Liver (tissue), 9 donors: Measurements from ENCODE around the gene CARM1. TPM values are rescaled to one million over a fixed set of nuclear protein-coding genes. Genes with fewer than 3 reads are reported as not detected.

ENCODE experiments used
- DNase-seq: peaks from one replicate; pipeline ENCODE4 v3.0.0-alpha.2; 2017; ENCODE audit warnings: low spot score
- H3K27ac ChIP-seq, 2 donors: one replicate each; pipeline ENCODE4 v1.7.0; 2013; ENCODE audit warnings: inconsistent platforms in 2 of 2, low read length in 2 of 2, control low read depth in 1 of 2, low read depth in 1 of 2, mild to moderate bottlenecking in 1 of 2
- H3K27me3 ChIP-seq, 4 donors: one replicate each; pipeline versions ENCODE4 v1.6.1 to v1.7.0; 2013; ENCODE audit warnings: low read length in 3 of 4, inconsistent platforms in 1 of 4, mild to moderate bottlenecking in 1 of 4, moderate library complexity in 1 of 4; ENCODE audit not compliant: control insufficient read depth in 4 of 4, insufficient read depth in 4 of 4
- H3K36me3 ChIP-seq, 4 donors: one replicate each; pipeline versions ENCODE4 v1.6.1 to v1.7.0; 2013; ENCODE audit warnings: low read length in 3 of 4, mild to moderate bottlenecking in 3 of 4, low read depth in 1 of 4, moderate library complexity in 1 of 4; ENCODE audit not compliant: control insufficient read depth in 4 of 4, insufficient read depth in 3 of 4
- H3K4me1 ChIP-seq, 4 donors: one replicate each; pipeline versions ENCODE4 v1.6.1 to v1.7.0; 2013; ENCODE audit warnings: low read length in 3 of 4, mild to moderate bottlenecking in 3 of 4, moderate library complexity in 1 of 4; ENCODE audit not compliant: control insufficient read depth in 4 of 4, insufficient read depth in 4 of 4
- H3K4me3 ChIP-seq, 3 donors: one replicate each; pipeline versions ENCODE4 v1.6.1 to v1.7.0; 2013; ENCODE audit warnings: low read length in 3 of 3, control low read depth in 1 of 3, low read depth in 1 of 3, mild to moderate bottlenecking in 1 of 3
- H3K9ac ChIP-seq, 2 donors: one replicate each; pipeline ENCODE4 v1.7.0; 2013; ENCODE audit warnings: low read length in 2 of 2, mild to moderate bottlenecking in 2 of 2, moderate library complexity in 2 of 2, control low read depth in 1 of 2, low read depth in 1 of 2
- H3K9me3 ChIP-seq, 4 donors: one replicate each; pipeline versions ENCODE4 v1.6.1 to v1.7.0; 2013; ENCODE audit warnings: low read length in 3 of 4; ENCODE audit not compliant: control insufficient read depth in 4 of 4
- EGR1 ChIP-seq, 2 donors: IDR thresholded peaks; 2 replicates each; pipeline ENCODE4 v1.6.1; 2016 to 2018; ENCODE audit warnings: antibody characterized with exemption in 2 of 2, low read depth in 2 of 2
- FOXA1 ChIP-seq: IDR thresholded peaks from 2 replicates; pipeline ENCODE4 v1.6.1; 2016; ENCODE audit warnings: antibody characterized with exemption
- FOXA2 ChIP-seq: IDR thresholded peaks from 2 replicates; pipeline ENCODE4 v1.6.1; 2016; ENCODE audit warnings: antibody characterized with exemption
- GABPA ChIP-seq, 2 donors: IDR thresholded peaks in 1 of 2; conservative IDR thresholded peaks in 1 of 2; 2 replicates each; pipeline ENCODE4 v1.6.1; 2016; ENCODE audit warnings: antibody characterized with exemption in 2 of 2, mild to moderate bottlenecking in 1 of 2, moderate library complexity in 1 of 2
- HNF4A ChIP-seq, 2 donors: conservative IDR thresholded peaks; 2 replicates each; pipeline ENCODE4 v1.6.1; 2016; ENCODE audit warnings: antibody characterized with exemption in 2 of 2, mild to moderate bottlenecking in 2 of 2
- HNF4G ChIP-seq: IDR thresholded peaks from 2 replicates; pipeline ENCODE4 v1.6.1; 2016; ENCODE audit warnings: antibody characterized with exemption
- JUND ChIP-seq, 2 donors: IDR thresholded peaks; 2 replicates each; pipeline ENCODE4 v1.6.1; 2016; ENCODE audit warnings: antibody characterized with exemption in 2 of 2
- NR2F2 ChIP-seq: IDR thresholded peaks from 2 replicates; pipeline ENCODE4 v1.6.1; 2016; ENCODE audit warnings: antibody characterized with exemption
- RAD21 ChIP-seq, 2 donors: IDR thresholded peaks; 2 replicates each; pipeline ENCODE4 v1.6.1; 2016; ENCODE audit warnings: antibody characterized with exemption in 2 of 2, mild to moderate bottlenecking in 2 of 2
- RXRA ChIP-seq, 2 donors: IDR thresholded peaks; 2 replicates each; pipeline ENCODE4 v1.6.1; 2017 to 2018; ENCODE audit warnings: antibody characterized with exemption in 2 of 2, mild to moderate bottlenecking in 1 of 2
- SP1 ChIP-seq: IDR thresholded peaks from 2 replicates; pipeline ENCODE4 v1.6.1; 2018; ENCODE audit warnings: antibody characterized with exemption, mild to moderate bottlenecking
- TAF1 ChIP-seq: conservative IDR thresholded peaks from 2 replicates; pipeline ENCODE4 v1.6.1; 2016; ENCODE audit warnings: antibody characterized with exemption, mild to moderate bottlenecking
- YY1 ChIP-seq: IDR thresholded peaks from 2 replicates; pipeline ENCODE4 v1.6.1; 2016; ENCODE audit warnings: antibody characterized with exemption, mild to moderate bottlenecking
- WGBS: extraction: QIAGEN DNeasy Blood & Tissue Kit; methylation state at CpG from one replicate; pipeline ENCODE4 v1.1.7; 2013; 5-methylcytosine and 5-hydroxymethylcytosine counted together
- polyA plus RNA-seq, 2 donors: library from polyadenylated mRNA; stranded (reverse) in 1 of 2; unstranded in 1 of 2; fragments of 200-250 nt in 1 of 2; fragments of >200 nt in 1 of 2; fragmentation: Nextera tagmentation in 1 of 2; extraction: Ambion mirVana in 1 of 2; gene quantifications; one replicate each; pipeline versions ENCODE4 v1.2.1 to v1.2.3, GENCODE V29; 2013 to 2015
- total RNA-seq, 2 donors: library from RNA; depleted of rRNA; stranded (reverse); fragments of >200 nt; gene quantifications; one replicate each; pipeline ENCODE4 v1.2.3, GENCODE V29; 2014
- TF ChIP-seq, protein P1 (sequence below): IDR thresholded peaks from 2 replicates; pipeline ENCODE4 v1.6.1; 2016; ENCODE audit warnings: antibody characterized with exemption
- TF ChIP-seq, protein P2 (sequence below): fragments of 150-350 bp; IDR thresholded peaks from 2 replicates; pipeline ENCODE4 v1.5.1; 2017; ENCODE audit warnings: improper control_type of control experiment, low read depth, low read length; ENCODE audit not compliant: missing input control
- TF ChIP-seq, protein P3 (sequence below): IDR thresholded peaks from 2 replicates; pipeline ENCODE4 v1.6.1; 2016; ENCODE audit warnings: antibody characterized with exemption, mild to moderate bottlenecking
- TF ChIP-seq, protein P4 (sequence below): IDR thresholded peaks from 2 replicates; pipeline ENCODE4 v1.6.1; 2016; ENCODE audit warnings: antibody characterized with exemption
- TF ChIP-seq, protein P5 (sequence below): IDR thresholded peaks from 2 replicates; pipeline ENCODE4 v1.6.1; 2016; ENCODE audit warnings: antibody characterized with exemption
- donor health status: healthy.
- donor health status: healthy.
- donor health status: healthy.
- donor health status: healthy.
- donor health status: healthy.

The CARM1 gene
- total and polyA plus RNA-seq, 4 donors, result 5.1 to 18.3 (median 15.1) TPM

DNA sequence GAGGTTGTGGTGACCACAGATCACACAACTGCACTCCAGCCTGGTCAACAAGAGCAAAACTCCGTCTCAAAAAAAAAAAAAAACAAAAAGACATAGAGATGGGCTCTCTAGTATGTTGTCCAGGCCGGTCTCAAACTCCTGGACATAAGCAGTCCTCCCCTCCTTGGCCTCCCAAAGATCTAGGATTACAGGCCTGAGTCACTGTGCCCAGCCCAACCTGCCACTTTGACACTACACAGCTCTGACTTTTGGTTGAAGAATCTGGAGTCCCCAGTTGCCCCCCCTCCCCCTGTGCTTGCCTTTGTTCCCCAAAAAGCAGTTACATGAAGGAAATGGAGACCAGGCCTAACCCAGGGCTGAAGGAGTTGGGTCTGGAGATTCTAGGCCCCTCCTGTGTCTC lies 12.9 kb downstream of the CARM1 start:
- Histone ChIP-seq H3K4me3 (no peak overlapping the region), H3K9ac (no peak overlapping the region), H3K27me3 (no peaks in the 10 kb centered on the region), H3K36me3 (no peaks in the 10 kb centered on the region), H3K27ac (no peak overlapping the region), H3K4me1 (peaks cover 14 to 23% (median 17%) of the 10 kb centered on the region in 4 donors), H3K9me3 (no peaks in the 10 kb centered on the region)
- no peak for DNase-seq
- TF ChIP-seq GABPA (IDR thresholded peaks at IDR 0.05 in 1 of 2, conservative IDR thresholded peaks at IDR 0.05 in 1 of 2) (no peak), FOXA1 (no peak), HNF4A (conservative IDR thresholded peaks at IDR 0.05) (no peak), SP1 (no peak), YY1 (no peak), TAF1 (no peak), JUND (IDR thresholded peaks at IDR 0.05) (no peak), RXRA (IDR thresholded peaks at IDR 0.05) (no peak), HNF4G (no peak), NR2F2 (no peak), RAD21 (IDR thresholded peaks at IDR 0.05) (no peak), FOXA2 (no peak), EGR1 (IDR thresholded peaks at IDR 0.05; ENCODE audit: low read depth in 2 of 2) (no peak)
- TF ChIP-seq, protein P1, sequence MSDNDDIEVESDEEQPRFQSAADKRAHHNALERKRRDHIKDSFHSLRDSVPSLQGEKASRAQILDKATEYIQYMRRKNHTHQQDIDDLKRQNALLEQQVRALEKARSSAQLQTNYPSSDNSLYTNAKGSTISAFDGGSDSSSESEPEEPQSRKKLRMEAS, result no peak
- TF ChIP-seq, protein P2, sequence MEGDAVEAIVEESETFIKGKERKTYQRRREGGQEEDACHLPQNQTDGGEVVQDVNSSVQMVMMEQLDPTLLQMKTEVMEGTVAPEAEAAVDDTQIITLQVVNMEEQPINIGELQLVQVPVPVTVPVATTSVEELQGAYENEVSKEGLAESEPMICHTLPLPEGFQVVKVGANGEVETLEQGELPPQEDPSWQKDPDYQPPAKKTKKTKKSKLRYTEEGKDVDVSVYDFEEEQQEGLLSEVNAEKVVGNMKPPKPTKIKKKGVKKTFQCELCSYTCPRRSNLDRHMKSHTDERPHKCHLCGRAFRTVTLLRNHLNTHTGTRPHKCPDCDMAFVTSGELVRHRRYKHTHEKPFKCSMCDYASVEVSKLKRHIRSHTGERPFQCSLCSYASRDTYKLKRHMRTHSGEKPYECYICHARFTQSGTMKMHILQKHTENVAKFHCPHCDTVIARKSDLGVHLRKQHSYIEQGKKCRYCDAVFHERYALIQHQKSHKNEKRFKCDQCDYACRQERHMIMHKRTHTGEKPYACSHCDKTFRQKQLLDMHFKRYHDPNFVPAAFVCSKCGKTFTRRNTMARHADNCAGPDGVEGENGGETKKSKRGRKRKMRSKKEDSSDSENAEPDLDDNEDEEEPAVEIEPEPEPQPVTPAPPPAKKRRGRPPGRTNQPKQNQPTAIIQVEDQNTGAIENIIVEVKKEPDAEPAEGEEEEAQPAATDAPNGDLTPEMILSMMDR, result no peak
- TF ChIP-seq, protein P3, sequence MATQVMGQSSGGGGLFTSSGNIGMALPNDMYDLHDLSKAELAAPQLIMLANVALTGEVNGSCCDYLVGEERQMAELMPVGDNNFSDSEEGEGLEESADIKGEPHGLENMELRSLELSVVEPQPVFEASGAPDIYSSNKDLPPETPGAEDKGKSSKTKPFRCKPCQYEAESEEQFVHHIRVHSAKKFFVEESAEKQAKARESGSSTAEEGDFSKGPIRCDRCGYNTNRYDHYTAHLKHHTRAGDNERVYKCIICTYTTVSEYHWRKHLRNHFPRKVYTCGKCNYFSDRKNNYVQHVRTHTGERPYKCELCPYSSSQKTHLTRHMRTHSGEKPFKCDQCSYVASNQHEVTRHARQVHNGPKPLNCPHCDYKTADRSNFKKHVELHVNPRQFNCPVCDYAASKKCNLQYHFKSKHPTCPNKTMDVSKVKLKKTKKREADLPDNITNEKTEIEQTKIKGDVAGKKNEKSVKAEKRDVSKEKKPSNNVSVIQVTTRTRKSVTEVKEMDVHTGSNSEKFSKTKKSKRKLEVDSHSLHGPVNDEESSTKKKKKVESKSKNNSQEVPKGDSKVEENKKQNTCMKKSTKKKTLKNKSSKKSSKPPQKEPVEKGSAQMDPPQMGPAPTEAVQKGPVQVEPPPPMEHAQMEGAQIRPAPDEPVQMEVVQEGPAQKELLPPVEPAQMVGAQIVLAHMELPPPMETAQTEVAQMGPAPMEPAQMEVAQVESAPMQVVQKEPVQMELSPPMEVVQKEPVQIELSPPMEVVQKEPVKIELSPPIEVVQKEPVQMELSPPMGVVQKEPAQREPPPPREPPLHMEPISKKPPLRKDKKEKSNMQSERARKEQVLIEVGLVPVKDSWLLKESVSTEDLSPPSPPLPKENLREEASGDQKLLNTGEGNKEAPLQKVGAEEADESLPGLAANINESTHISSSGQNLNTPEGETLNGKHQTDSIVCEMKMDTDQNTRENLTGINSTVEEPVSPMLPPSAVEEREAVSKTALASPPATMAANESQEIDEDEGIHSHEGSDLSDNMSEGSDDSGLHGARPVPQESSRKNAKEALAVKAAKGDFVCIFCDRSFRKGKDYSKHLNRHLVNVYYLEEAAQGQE, result no peak
- TF ChIP-seq, protein P4, sequence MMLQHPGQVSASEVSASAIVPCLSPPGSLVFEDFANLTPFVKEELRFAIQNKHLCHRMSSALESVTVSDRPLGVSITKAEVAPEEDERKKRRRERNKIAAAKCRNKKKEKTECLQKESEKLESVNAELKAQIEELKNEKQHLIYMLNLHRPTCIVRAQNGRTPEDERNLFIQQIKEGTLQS, result no peak
- TF ChIP-seq, protein P5, sequence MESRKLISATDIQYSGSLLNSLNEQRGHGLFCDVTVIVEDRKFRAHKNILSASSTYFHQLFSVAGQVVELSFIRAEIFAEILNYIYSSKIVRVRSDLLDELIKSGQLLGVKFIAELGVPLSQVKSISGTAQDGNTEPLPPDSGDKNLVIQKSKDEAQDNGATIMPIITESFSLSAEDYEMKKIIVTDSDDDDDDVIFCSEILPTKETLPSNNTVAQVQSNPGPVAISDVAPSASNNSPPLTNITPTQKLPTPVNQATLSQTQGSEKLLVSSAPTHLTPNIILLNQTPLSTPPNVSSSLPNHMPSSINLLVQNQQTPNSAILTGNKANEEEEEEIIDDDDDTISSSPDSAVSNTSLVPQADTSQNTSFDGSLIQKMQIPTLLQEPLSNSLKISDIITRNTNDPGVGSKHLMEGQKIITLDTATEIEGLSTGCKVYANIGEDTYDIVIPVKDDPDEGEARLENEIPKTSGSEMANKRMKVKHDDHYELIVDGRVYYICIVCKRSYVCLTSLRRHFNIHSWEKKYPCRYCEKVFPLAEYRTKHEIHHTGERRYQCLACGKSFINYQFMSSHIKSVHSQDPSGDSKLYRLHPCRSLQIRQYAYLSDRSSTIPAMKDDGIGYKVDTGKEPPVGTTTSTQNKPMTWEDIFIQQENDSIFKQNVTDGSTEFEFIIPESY, result no peak
- 90% methylated on average over 2 of the region's 2 CpGs for WGBS
